HG03139 (cell line): Measurements from ENCODE around the gene KRTAP25-1.

ENCODE experiments used
- ATAC-seq: cut with Tn5 transposase; IDR thresholded peaks from one replicate; pipeline ENCODE4 v1.9.1; 2021; ENCODE audit not compliant: unreplicated experiment

Gene KRTAP25-1, protein sequence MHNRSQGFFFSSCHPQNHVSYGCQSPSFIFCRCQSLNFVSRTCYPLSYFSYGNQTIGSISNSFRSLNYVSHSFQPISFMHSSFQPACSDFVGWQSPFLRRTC

DNA sequence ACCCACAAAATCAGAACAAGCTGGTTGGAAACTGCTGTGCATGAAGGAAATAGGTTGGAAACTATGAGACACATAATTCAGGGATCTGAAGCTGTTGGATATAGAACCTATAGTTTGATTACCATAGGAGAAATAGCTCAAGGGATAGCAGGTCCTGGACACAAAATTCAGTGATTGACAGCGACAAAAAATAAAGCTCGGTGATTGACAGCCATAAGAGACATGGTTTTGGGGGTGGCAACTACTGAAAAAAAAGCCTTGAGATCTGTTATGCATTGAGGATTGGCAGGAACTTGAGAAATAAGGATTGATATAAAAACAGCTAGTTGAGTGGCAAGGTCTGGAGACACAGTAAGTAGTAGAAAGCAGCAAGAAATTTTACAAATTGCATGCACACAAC, at the start of gene KRTAP25-1:
TSS of gene KRTAP25-1 (minus strand) at position 300 of the 400 bp plus-strand sequence. CDS start at position 276, 24 bp downstream.
- ATAC-seq = no peak

DNA sequence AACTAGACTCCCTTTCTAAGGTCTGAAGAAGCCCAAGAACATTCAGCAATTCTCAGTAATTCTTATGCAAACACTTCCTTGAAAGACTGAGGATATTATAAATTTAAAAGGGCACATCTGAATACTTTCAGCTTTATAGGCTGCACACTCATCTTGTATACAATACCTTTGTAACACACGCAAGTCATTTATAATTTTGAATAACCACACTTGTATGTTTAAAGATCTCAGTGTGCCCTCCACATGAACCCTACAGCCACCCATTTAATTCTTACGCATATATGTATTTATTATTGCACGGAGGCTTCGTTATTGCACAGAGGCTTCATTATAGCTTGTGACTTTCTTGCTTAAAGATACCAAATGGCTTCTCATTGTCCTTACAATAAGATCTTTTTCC, 49.4 kb upstream of the KRTAP25-1 start:
- no peak for ATAC-seq

DNA sequence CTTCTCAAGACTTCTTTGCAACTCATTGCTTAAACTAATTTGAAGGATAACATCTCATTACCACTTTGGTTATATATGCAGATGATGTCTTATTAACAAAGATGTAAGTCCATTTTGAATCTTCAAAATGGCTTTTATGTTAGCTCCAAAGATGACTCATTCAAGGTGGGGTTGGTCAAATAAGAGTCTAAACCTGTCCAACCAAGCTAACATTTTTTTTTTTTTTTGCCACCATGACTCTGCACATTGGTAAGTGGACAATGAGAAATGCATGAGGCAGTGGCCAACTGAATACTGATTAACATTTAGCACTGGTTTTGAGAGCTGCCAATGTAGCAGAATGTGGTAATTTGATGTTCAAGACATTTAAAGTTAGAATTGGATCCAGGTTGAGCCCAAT, 48.5 kb upstream of the KRTAP25-1 start:
- ATAC-seq = no peak

DNA sequence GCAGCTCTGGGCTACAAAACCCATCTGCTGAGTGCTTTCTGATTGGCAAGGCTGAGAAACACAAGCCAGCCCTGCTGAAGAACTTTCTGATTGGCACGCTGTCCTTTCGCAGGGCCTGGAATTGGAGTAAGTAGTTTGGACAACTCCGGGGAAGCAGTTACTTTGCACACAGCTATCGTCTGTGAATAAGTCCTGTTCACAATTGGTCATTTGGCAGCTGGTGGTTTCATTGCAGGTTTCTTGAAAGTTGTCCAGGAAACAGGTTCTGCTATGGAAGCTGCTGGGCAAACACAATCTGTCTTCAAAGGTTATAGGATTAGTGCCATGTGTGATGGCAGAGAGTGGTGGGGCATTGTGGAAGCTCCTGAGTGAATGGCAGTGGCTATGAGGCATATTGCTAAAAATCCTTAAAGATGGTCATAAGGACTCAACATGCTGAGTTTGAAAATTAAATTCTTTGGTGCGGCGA, 48.0 kb upstream of the KRTAP25-1 start, which contains the start of gene KRTAP27-1:
TSS of gene KRTAP27-1 (minus strand) at position 419 of the 469 bp plus-strand sequence. CDS start at position 393, 26 bp downstream.
- no peak for ATAC-seq

DNA sequence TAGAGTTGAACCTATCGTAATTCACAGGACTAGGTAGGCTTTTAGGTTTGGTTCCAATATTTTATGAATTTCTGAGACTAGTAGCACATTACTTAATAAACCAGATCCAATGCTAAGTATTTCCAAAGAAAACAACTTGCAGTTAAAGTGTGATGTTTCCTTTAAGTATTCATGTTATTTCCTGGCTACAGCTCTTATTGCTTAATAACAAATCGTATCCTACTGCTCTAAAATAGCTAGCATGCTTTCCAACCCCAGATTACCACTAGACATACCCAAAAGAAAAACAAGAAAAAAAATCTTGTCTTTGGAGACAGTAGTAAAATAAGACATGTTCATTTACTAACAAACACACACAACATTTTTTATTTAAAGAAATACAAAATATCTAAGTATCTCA, 47.3 kb upstream of the KRTAP25-1 start:
- no peak for ATAC-seq

DNA sequence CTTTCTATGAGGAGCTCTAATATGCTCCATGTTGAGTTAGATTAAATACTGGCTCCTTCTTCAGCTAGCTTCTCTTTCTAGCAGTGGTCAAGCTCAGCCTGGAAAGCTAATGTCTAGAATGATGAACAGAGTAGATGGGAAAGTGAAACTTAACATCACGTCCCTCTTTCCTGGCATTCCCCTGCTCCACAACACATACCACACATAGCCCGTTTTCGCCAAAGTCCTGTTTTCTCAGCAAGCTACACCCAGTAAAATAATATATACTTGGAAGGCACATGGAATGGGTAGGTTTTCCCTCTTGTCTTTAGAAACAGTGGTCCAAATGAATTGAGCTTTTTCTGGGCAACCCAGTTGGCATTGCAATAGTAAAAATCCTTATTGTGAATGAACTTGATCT, 44.4 kb upstream of the KRTAP25-1 start:
- no peak for ATAC-seq

DNA sequence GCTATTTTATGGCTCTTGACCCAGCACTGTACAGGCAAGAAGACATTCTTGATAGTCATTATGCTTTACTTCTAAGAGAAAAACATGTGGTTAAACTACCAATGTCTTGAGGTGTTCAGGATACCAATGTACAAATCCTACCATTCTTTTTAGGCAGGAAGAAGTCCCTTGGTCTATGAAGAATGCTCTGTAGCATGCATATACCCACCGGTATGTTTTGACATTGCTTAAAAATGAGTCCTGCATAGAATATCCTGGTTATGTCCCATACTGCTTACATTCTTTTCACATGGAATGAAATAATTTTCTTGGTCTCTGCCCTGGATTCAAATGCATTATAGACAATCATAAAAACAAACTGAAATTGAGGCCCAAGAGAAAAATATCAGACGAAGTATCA, 43.4 kb upstream of the KRTAP25-1 start:
- no peak for ATAC-seq

DNA sequence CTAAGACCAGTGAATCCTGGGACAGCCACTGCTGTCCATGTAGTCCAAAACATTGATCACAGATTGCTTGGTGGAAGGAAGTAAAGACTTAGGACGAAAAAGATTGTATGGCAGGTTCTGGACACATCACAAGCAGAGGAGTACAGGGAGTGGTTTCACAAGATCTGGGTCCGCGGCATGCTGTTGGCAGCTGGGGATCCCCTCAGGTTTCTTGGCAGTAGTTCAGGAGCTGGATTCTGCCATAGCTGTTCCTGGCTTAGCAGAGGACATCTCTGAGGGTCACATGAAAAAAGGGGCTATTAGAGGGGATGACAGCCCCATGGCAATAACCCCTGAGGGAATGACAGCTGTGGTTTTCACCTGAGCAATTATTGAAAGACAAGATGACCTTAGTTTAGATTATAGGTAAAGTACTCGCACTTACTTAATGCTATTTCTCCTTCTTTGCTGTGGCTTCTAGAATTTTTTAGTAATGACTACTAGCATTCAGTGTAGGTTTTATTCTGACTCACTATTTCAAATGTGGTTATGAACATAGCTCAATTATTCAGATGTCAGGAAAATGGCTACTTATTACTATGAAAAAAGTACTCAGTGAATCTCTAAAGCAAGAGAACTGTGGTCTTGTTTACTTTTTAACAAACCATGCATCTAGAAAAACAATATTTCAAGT, 40.0 kb upstream of the KRTAP25-1 start:
- ATAC-seq = no peak

DNA sequence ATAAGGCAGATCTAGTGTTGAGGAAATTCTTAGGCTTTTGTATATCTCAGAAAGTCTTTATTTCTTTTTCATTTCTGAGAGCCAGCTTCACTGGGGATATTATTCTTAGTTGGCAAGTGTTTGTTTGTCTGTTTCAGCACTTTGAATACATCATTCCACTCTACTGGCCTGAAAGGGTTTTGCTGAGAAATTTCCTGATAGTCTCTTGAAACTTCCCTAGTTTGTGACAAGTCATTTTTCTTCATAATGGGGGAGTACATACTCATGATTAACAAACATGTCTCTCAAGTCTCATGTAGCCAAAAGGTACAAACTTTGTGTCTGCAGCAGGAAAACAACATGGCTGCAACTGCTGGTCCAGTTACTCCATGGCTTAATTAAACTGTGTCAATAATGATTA, 37.1 kb upstream of the KRTAP25-1 start:
- no peak for ATAC-seq

DNA sequence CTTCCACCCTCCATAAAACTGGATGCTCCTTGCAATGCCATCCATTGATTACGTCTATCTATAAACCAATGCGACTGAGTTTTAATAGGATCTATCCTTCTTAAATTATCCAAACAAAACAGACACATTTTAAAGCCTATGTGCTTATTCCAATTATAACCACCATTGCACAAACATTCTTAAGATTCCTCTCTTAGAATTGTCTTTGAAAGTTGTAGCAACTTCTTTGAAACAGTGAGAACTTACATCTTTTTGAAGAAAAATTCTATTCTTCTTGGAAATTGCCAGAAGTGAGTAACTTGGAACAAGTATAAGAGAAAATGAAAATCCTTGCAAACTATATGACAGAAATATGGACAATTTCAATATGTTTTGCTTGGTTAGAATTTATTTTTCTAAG, 30.9 kb upstream of the KRTAP25-1 start, which contains the start of gene KRTAP26-1:
TSS of gene KRTAP26-1 (minus strand) at position 101 of the 400 bp plus-strand sequence. CDS start 280 bp downstream, outside the sequence.
- no peak for ATAC-seq

DNA sequence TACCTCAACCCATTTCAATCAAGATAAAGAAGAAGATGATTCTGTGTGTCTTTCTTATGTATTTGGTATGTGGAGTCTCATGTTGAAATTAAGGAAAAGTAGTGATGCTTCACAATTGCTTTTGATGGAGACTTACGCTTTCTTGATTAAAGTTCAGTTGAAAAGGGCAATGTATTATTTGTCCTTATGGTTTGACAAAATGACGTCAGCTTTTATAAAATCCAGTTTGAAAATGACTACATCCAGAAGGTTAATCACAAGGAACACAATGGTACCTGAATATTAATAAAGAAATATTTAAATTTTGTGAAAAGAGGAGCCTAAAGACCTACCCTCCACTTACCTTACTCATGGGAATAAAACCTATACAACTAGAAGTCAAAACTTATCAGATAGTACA, 26.4 kb upstream of the KRTAP25-1 start:
- no peak for ATAC-seq

DNA sequence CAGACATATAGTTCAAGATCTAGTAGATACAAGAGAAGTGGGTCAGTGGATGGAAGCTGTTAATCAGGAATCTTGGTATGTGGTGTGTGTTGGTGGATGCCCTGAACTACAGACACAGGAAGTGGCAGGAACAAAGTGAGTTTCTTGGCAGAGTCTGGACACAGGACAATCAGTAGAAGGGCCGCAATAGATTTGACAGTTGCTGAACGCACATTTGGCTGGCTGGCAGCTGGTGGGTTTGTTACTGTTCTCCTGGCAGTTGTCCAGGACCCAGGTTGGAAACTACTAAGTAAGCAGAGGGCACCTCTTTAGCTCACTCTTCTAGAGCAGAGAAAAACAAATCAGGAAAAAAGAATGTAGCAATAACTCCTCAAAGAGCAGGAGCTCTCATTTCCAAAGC, 17.6 kb upstream of the KRTAP25-1 start:
- no peak for ATAC-seq

DNA sequence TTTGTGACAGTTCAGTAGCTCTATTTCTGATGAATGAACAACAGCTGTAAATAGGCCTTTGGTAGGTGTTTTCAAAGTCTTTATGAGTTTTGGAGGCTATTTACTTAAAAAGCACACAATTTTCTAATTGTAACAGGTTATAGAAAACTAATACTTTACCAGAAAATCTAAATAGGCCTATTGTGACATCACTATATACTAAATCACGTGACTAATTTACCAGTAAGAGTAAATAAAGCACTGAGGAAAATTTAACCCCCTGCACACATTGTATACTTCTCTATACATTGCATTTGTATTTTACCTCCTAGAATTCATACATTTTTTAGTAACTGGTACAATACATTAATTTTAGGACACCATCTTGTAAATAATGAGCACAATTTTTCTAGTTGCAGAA, 15.8 kb upstream of the KRTAP25-1 start:
- no peak for ATAC-seq

DNA sequence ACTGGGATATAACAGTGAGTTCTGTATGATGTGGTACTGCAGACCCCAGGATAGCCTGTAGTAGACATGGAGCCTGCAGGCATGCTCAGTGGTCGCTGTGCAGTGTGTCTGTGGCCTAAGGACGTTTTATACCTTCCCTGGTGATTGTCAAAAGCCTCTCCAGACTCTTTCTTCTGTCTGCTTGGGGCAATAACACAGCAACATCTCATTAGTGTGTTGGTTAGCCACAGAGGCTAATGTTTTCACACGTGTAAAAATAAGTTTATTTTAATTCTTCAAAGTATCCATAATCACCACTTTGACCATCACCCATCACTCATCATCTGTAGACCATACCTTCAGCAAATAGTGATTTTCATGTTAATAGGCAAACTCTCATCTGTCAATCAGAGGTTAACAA, 6.5 kb downstream of the KRTAP25-1 start, which contains the start of gene KRTAP24-1:
TSS of gene KRTAP24-1 (minus strand) at position 101 of the 400 bp plus-strand sequence. CDS start at position 83, 18 bp downstream.
- no peak for ATAC-seq

DNA sequence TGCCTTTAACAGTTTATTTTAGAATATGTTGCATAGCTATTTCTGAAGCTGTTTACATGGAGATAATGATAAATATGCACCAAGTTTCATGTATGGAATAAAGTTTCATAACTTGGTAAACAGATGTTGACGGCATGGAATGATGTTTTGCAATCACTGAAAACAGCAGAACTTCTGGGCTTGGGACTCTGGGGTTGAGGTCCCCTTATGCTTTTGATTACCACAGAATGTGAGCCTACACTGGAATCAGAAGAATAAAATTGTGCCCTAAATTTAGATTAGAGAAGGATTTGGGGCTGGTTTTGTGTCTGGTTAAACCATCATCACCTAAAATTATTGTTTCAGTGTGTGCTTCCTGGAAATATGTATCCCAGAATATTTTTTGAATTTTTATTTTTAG, 17.7 kb downstream of the KRTAP25-1 start:
- no peak for ATAC-seq

DNA sequence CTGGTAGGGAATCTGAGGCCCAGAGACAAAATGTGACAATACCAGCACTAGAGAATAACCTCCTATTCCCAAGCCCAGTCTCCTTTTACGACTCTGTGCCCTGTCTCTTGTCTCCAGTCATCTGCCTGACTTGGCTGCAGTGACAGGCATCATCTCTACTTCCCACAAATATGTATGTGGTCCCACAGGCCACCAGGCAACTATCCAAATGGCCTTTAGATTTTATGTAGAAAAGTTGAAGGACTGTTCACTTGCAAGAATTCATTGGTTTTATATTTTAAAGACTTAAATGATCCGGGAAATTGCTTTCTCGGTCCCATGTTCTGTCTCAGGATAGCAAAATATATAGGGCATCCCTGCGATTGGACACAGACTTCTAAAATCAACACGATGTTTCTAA, 18.2 kb downstream of the KRTAP25-1 start:
- no peak for ATAC-seq

DNA sequence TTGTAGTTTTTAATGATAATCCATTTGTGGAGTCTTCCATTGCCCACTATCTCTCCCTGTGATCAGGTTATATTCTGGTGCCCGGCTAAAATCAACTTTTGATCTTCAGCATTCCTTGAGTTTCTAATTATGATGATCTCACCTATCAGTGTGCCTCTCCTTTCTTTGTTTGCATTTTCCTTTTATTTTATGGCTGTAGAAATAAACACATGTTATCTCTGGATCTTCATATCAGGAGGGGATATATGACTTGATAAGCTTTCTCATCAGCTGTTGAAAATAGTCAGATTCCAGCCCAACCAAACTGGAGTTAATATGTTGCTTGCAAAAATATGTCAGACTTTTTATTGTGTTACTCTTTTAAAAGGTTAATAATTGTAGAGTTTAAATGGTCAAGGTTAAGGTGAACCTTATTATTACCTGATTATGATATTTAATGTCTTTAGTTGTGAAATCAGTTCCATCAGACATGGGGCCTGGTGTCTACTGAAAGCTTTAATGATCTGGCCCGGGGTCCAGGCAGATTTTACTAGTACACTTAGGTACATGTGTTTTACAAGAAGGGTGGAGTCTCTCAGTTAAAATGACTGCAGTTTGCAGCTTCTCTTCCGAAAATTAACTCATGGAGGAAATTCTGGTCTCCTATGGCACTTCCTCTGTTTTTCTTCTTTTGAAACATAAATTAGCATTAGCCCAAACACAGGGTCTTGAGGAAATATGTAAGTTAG, 19.3 kb downstream of the KRTAP25-1 start:
- ATAC-seq = no peak

DNA sequence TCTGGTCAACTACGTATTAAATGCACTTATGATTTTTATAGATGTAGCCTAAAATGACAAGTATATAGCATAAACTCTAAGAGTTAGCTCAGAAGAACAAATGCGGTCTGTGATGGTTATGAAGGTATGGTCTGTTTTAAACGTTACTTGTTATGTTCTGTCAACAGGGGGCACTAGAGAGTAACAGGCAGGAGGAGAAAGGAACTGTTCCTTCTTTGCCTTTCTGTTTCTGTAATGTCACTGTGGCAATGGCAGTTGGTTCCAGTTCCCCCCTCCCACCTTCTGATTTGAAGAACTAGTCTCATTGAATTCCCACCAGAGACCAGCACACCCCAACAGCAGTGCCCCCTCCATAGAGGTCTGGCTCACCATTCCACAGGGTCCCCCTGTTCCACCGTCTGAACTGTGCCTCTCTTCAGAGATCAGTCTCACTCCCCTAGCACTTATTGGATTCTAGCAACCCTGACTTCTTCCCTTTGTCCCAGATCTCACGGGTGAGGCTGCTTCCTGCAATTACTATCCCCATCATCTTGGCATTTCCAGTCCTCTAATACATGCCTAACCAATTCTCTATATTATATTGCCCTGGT, 20.6 kb downstream of the KRTAP25-1 start:
- no peak for ATAC-seq

DNA sequence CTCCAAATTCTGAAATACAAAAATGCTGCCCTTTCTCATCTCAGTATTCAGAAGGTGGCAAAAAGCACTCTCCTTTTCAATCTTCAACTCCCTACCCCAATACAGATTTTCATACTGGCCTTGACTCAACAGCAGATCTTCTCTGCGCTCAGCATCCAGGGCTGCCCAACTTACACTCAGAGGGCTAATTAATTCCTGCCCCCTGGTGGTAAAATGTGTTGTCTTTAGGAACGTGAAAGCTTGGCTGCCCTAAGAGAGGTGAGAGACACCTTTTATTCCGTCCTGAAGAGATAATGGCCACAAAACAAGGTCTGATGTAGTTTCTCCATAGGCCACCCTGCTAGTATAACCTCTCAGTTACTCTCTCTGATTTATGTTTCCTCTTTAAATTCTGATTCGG, 31.5 kb downstream of the KRTAP25-1 start:
- ATAC-seq = no peak

DNA sequence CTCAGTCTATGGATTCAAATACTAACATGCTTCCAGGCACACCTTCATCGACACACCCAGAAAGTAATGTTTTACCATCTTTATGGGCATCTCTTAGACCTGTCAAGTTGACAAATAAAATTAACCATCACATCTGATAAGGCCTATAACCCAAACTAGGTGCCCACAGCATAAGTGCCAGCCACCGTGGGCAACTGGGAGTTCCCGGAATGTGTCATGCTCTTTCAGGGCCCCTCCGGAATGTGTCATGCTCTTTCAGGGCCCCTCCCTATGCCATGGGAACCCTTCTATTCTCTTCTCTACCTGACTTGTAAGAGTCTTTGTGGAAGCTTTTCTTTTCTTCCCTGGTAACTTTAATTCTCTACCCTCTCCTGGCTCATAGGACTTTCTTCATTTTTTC, 33.2 kb downstream of the KRTAP25-1 start:
- ATAC-seq = no peak

DNA sequence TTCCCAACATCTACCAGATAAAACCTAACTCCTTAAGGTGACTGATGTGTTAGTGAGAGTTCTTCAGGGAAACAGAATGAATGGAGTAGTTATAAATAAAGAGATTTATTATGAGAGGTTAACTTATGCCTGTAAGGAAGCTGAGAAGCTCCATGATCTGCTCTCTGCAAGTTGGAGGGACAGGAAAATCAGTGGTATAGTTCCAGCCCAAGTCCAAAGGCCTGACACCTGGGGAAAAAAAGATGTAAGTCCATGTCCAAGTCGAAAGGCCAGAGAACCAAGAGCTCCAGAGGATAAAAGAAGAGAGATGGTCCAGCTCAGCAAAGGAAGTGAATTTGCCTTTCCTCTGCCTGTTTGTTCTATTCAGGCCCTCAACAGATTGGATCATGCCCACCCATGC, 33.6 kb downstream of the KRTAP25-1 start:
- ATAC-seq = no peak

DNA sequence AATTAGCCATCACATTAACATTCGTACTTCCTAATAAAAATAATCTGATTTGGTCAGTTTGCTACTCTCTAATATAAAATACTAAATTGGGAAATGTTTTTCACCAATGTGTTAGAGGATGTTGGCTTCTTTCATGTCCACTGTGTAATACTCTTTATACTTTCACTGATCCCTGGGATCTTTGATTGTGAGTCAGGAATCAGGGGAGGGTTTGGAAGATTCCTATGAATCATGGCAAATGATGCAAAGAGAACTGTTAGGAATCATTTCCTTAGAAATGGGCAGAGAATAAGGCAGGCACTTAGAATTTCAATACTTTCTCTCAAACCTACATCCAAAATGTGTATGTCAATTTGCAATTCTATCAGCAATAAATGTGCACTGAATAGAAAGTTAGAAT, 37.5 kb downstream of the KRTAP25-1 start:
- no peak for ATAC-seq
